DMS79 (cell line): ENCODE data around the gene PTPN11.

Experiments used
- DNase-seq: peaks from one replicate; lab custom pipeline; 2025; lab: John Stamatoyannopoulos, UW

PTPN11 gene

GRCh38 chr12:112543751-112544150, 125.0 kb downstream of the PTPN11 start:
- DNase-seq = no peak

- DNase-seq = no peak
These were observed 127.6 kb downstream of the PTPN11 start for GRCh38 chr12:112546339-112546738.

- DNase-seq = no peak
These were observed 128.2 kb downstream of the PTPN11 start for GRCh38 chr12:112546996-112547395.

GRCh38 chr12:112549031-112549430, 130.3 kb downstream of the PTPN11 start:
- DNase-seq = no peak

- no peak for DNase-seq
These were observed 132.9 kb downstream of the PTPN11 start for GRCh38 chr12:112551681-112552080.

GRCh38 chr12:112555621-112556233, 137.0 kb downstream of the PTPN11 start:
- no peak for DNase-seq

GRCh38 chr12:112557951-112558630, 139.3 kb downstream of the PTPN11 start:
- DNase-seq = no peak
